Measurements from ENCODE around the gene C2orf92. TPM values are rescaled to one million over a fixed set of nuclear protein-coding genes. Genes with fewer than 3 reads are reported as not detected.
"Not testable (repeated sequence)": the region's sequence is repeated elsewhere in the genome, so short reads cannot be mapped to it uniquely, and the experiment has no call there.

Gene C2orf92
- polyA plus RNA-seq, 4 donors: 5.2 to 25.6 (median 13.6) TPM

- no peak for DNase-seq (ENCODE audit: low read depth in 4 of 4, low spot score in 2 of 4)
Observed at GRCh38 chr2:97659256-97660043, 10.1 kb upstream of the C2orf92 start.

- DNase-seq (ENCODE audit: low read depth in 4 of 4, low spot score in 2 of 4): no peak
Observed at GRCh38 chr2:97660044-97660774, 9.3 kb upstream of the C2orf92 start.

GRCh38 chr2:97660775-97661389 lies 8.6 kb upstream of the C2orf92 start:
- no peak for DNase-seq (ENCODE audit: low read depth in 4 of 4, low spot score in 2 of 4)

- no peak for DNase-seq (ENCODE audit: low read depth in 4 of 4, low spot score in 2 of 4)
Observed at GRCh38 chr2:97661927-97662326, 7.6 kb upstream of the C2orf92 start.

- DNase-seq (ENCODE audit: low read depth in 4 of 4, low spot score in 2 of 4): no peak
Observed at GRCh38 chr2:97662386-97662894, 7.1 kb upstream of the C2orf92 start.

GRCh38 chr2:97662895-97663625 lies 6.5 kb upstream of the C2orf92 start:
- peak; percentile 22 to 60 (median 46) for DNase-seq (ENCODE audit: low read depth in 4 of 4, low spot score in 2 of 4)

GRCh38 chr2:97663626-97663961 lies 5.9 kb upstream of the C2orf92 start:
- DNase-seq (ENCODE audit: low read depth in 4 of 4, low spot score in 2 of 4): peak in 1 of 4 donors; percentile 55

- peak; percentile 87 to 97 (median 96) for DNase-seq (ENCODE audit: low read depth in 4 of 4, low spot score in 2 of 4)
Observed at GRCh38 chr2:97663962-97664635, 5.4 kb upstream of the C2orf92 start, which contains the start of gene ACTR1B. ACTR1B (minus strand) TSS chr2:97664044; CDS start chr2:97663890, 154 bp downstream.

GRCh38 chr2:97664636-97664970 lies 4.9 kb upstream of the C2orf92 start:
- DNase-seq (ENCODE audit: low read depth in 4 of 4, low spot score in 2 of 4): no peak

GRCh38 chr2:97670471-97670870 lies 958 bp downstream of the C2orf92 start:
- DNase-seq (ENCODE audit: low read depth in 4 of 4, low spot score in 2 of 4): no peak

- DNase-seq (ENCODE audit: low read depth in 4 of 4, low spot score in 2 of 4): no peak
Observed at GRCh38 chr2:97671526-97671925, 2.0 kb downstream of the C2orf92 start.

GRCh38 chr2:97672606-97673140 lies 3.2 kb downstream of the C2orf92 start:
- not testable (repeated sequence) for DNase-seq (ENCODE audit: low read depth in 4 of 4, low spot score in 2 of 4)

GRCh38 chr2:97673182-97673914 lies 3.8 kb downstream of the C2orf92 start:
- no peak for DNase-seq (ENCODE audit: low read depth in 4 of 4, low spot score in 2 of 4)

- peak in 2 of 4 donors; percentile 14 to 20 for DNase-seq (ENCODE audit: low read depth in 4 of 4, low spot score in 2 of 4)
Observed at GRCh38 chr2:97673915-97674283, 4.4 kb downstream of the C2orf92 start.

- DNase-seq (ENCODE audit: low read depth in 4 of 4, low spot score in 2 of 4): no peak
Observed at GRCh38 chr2:97675430-97676113, 6.1 kb downstream of the C2orf92 start.

GRCh38 chr2:97676620-97677019 lies 7.1 kb downstream of the C2orf92 start:
- no peak for DNase-seq (ENCODE audit: low read depth in 4 of 4, low spot score in 2 of 4)

- DNase-seq (ENCODE audit: low read depth in 4 of 4, low spot score in 2 of 4): no peak
Observed at GRCh38 chr2:97677480-97677879, 8.0 kb downstream of the C2orf92 start.

GRCh38 chr2:97678298-97678697 lies 8.8 kb downstream of the C2orf92 start:
- no peak for DNase-seq (ENCODE audit: low read depth in 4 of 4, low spot score in 2 of 4)

GRCh38 chr2:97687235-97687634 lies 17.7 kb downstream of the C2orf92 start:
- not testable (repeated sequence) for DNase-seq (ENCODE audit: low read depth in 4 of 4, low spot score in 2 of 4)
